ENCODE results near the gene FOXN1. TPM values are rescaled to one million over a fixed set of nuclear protein-coding genes. Genes with fewer than 3 reads are reported as not detected.

The FOXN1 gene
- total RNA-seq, 1 experiment from 2014 or later: not detected

GRCh38 chr17:28524476-28525424 is 18.6 kb downstream of the FOXN1 start:
- H3K4me3 ChIP-seq (ENCODE audit: low read length): no peak overlapping the region
- no TSS peak for BruUV-seq (replicated peaks)
- TF ChIP-seq EZH2phosphoT487 (IDR thresholded peaks at IDR 0.05; ENCODE audit: borderline replicate concordance, low read length): no peak
- TF ChIP-seq CTCF (conservative IDR thresholded peaks at IDR 0.05; ENCODE audit: low read depth, low read length): no peak
- no peak for TF ChIP-seq EZH2 (IDR thresholded peaks at IDR 0.05; ENCODE audit: low read length, unreplicated experiment)
- H3K36me3 ChIP-seq (ENCODE audit: low read depth, low read length): no peaks in the 10 kb centered on the region
- ATAC-seq (peak; percentile 85), DNase-seq (peak; percentile 79)
- no peaks in the 10 kb centered on the region for H3F3A ChIP-seq (ENCODE audit: low read length, unreplicated experiment)
- no peaks in the 10 kb centered on the region for H3K27me3 ChIP-seq (ENCODE audit: low read length)
- no peaks in the 10 kb centered on the region for H3K9me3 ChIP-seq (ENCODE audit: low read length)
- ChIA-PET POLR2A (ENCODE audit: unreplicated experiment) (no interaction called here), CTCF (no interaction called here)
- H3K4me1 ChIP-seq (ENCODE audit: insufficient read depth, low read length): peaks cover 26% of the 10 kb centered on the region
- H3K9ac ChIP-seq (ENCODE audit: low read length): no peak overlapping the region
- H3K9me2 ChIP-seq (replicated peaks; ENCODE audit: low read length): no peaks in the 10 kb centered on the region
- H3K27ac ChIP-seq (ENCODE audit: low read length): no peak overlapping the region
- 0 out of 2 replicates have a peak overlapping the region, but pooled peaks have one; percentile 23 for H3K4me2 ChIP-seq (ENCODE audit: low read length)
- intact Hi-C loops (cut with micrococcal nuclease): no loop called here
- H3K79me2 ChIP-seq (ENCODE audit: low read length): no peaks in the 10 kb centered on the region
- H4K20me1 ChIP-seq (ENCODE audit: low read length): no peaks in the 10 kb centered on the region
- no peak overlapping the region for H2AFZ ChIP-seq (ENCODE audit: low read length)

- BruUV-seq (replicated peaks): no TSS peak
- ATAC-seq (no peak), DNase-seq (no peak)
- H3K9me2 ChIP-seq (replicated peaks; ENCODE audit: low read length): no peaks in the 10 kb centered on the region
- H3K36me3 ChIP-seq (ENCODE audit: low read depth, low read length): no peaks in the 10 kb centered on the region
- no peaks in the 10 kb centered on the region for H3K9me3 ChIP-seq (ENCODE audit: low read length)
- H3K4me3 ChIP-seq (ENCODE audit: low read length): no peak overlapping the region
- TF ChIP-seq EZH2 (IDR thresholded peaks at IDR 0.05; ENCODE audit: low read length, unreplicated experiment) (no peak), EZH2phosphoT487 (IDR thresholded peaks at IDR 0.05; ENCODE audit: borderline replicate concordance, low read length) (no peak), CTCF (conservative IDR thresholded peaks at IDR 0.05; ENCODE audit: low read depth, low read length) (no peak)
- intact Hi-C loops (cut with micrococcal nuclease): no loop called here
- no peak overlapping the region for H3K27ac ChIP-seq (ENCODE audit: low read length)
- H3K79me2 ChIP-seq (ENCODE audit: low read length): no peaks in the 10 kb centered on the region
- ChIA-PET POLR2A (ENCODE audit: unreplicated experiment) (no interaction called here), CTCF (no interaction called here)
- H2AFZ ChIP-seq (ENCODE audit: low read length): no peak overlapping the region
- H3K9ac ChIP-seq (ENCODE audit: low read length): no peak overlapping the region
- peaks cover 26% of the 10 kb centered on the region for H3K4me1 ChIP-seq (ENCODE audit: insufficient read depth, low read length)
- H3K27me3 ChIP-seq (ENCODE audit: low read length): no peaks in the 10 kb centered on the region
- no peaks in the 10 kb centered on the region for H4K20me1 ChIP-seq (ENCODE audit: low read length)
- no peak overlapping the region for H3K4me2 ChIP-seq (ENCODE audit: low read length)
- H3F3A ChIP-seq (ENCODE audit: low read length, unreplicated experiment): no peaks in the 10 kb centered on the region
These were observed 20.2 kb downstream of the FOXN1 start for GRCh38 chr17:28526381-28526780.

- H3K9me2 ChIP-seq (replicated peaks; ENCODE audit: low read length): no peaks in the 10 kb centered on the region
- no peak overlapping the region for H3K9ac ChIP-seq (ENCODE audit: low read length)
- no peak for TF ChIP-seq CTCF (conservative IDR thresholded peaks at IDR 0.05; ENCODE audit: low read depth, low read length)
- no peak for TF ChIP-seq EZH2phosphoT487 (IDR thresholded peaks at IDR 0.05; ENCODE audit: borderline replicate concordance, low read length)
- H3F3A ChIP-seq (ENCODE audit: low read length, unreplicated experiment): no peaks in the 10 kb centered on the region
- H2AFZ ChIP-seq (ENCODE audit: low read length): no peak overlapping the region
- no peak overlapping the region for H3K27ac ChIP-seq (ENCODE audit: low read length)
- H3K9me3 ChIP-seq (ENCODE audit: low read length): no peaks in the 10 kb centered on the region
- POLR2A ChIA-PET (ENCODE audit: unreplicated experiment): no interaction called here
- no peak overlapping the region for H3K4me3 ChIP-seq (ENCODE audit: low read length)
- CTCF ChIA-PET: no interaction called here
- BruUV-seq (replicated peaks): no TSS peak
- no peaks in the 10 kb centered on the region for H3K27me3 ChIP-seq (ENCODE audit: low read length)
- H3K4me2 ChIP-seq (ENCODE audit: low read length): no peak overlapping the region
- H4K20me1 ChIP-seq (ENCODE audit: low read length): no peaks in the 10 kb centered on the region
- DNase-seq (no peak), ATAC-seq (no peak)
- intact Hi-C loops (cut with micrococcal nuclease): no loop called here
- H3K36me3 ChIP-seq (ENCODE audit: low read depth, low read length): no peaks in the 10 kb centered on the region
- H3K79me2 ChIP-seq (ENCODE audit: low read length): no peaks in the 10 kb centered on the region
- H3K4me1 ChIP-seq (ENCODE audit: insufficient read depth, low read length): peaks cover 26% of the 10 kb centered on the region
These were observed 21.1 kb downstream of the FOXN1 start for GRCh38 chr17:28527181-28527681.

Measured in PC-3 (cell line).